ENCODE measurements around the gene CST1.
"Not testable (repeated sequence)": the region's sequence is repeated elsewhere in the genome, so short reads cannot be mapped to it uniquely, and the experiment has no call there.

Gene CST1

GRCh38 chr20:23747551-23747950, 3.2 kb downstream of the CST1 start:
- H3K4me1 ChIP-seq (ENCODE audit: insufficient read depth, low read length); H3K9me3 ChIP-seq (ENCODE audit: control insufficient read depth, insufficient read depth, low read length); H3K36me3 ChIP-seq (ENCODE audit: insufficient read depth, low read length); H3K9ac ChIP-seq (ENCODE audit: low read depth, low read length): not testable (repeated sequence)

- H3K9me3 ChIP-seq (ENCODE audit: control insufficient read depth, insufficient read depth, low read length); H3K9ac ChIP-seq (ENCODE audit: low read depth, low read length); H3K36me3 ChIP-seq (ENCODE audit: insufficient read depth, low read length); H3K4me1 ChIP-seq (ENCODE audit: insufficient read depth, low read length): not testable (repeated sequence)
These were observed 3.6 kb downstream of the CST1 start for GRCh38 chr20:23747092-23747491.

- Histone ChIP-seq H3K9ac (ENCODE audit: low read depth, low read length) (no peak overlapping the region), H3K4me1 (ENCODE audit: insufficient read depth, low read length) (no peaks in the 10 kb centered on the region), H3K36me3 (ENCODE audit: insufficient read depth, low read length) (no peaks in the 10 kb centered on the region)
These were observed 4.4 kb downstream of the CST1 start for GRCh38 chr20:23746321-23746720.

GRCh38 chr20:23745247-23745646, 5.5 kb downstream of the CST1 start:
- no peaks in the 10 kb centered on the region for H3K9me3 ChIP-seq (ENCODE audit: control insufficient read depth, insufficient read depth, low read length)
- H3K9ac ChIP-seq (ENCODE audit: low read depth, low read length): no peak overlapping the region
- H3K4me1 ChIP-seq (ENCODE audit: insufficient read depth, low read length): no peaks in the 10 kb centered on the region
- H3K36me3 ChIP-seq (ENCODE audit: insufficient read depth, low read length): no peaks in the 10 kb centered on the region

More at GRCh38 chr20:23746321-23746720, 4.4 kb downstream of the CST1 start:
- H3K9me3 ChIP-seq (ENCODE audit: control insufficient read depth, insufficient read depth, low read length): no peaks in the 10 kb centered on the region

- no peaks in the 10 kb centered on the region for H3K4me1 ChIP-seq (ENCODE audit: insufficient read depth, low read length)
- H3K36me3 ChIP-seq (ENCODE audit: insufficient read depth, low read length): no peaks in the 10 kb centered on the region
- H3K9ac ChIP-seq (ENCODE audit: low read depth, low read length): no peak overlapping the region
- H3K9me3 ChIP-seq (ENCODE audit: control insufficient read depth, insufficient read depth, low read length): no peaks in the 10 kb centered on the region
These were observed 5.9 kb downstream of the CST1 start for GRCh38 chr20:23744817-23745216.

GRCh38 chr20:23735391-23735790, 15.3 kb downstream of the CST1 start:
- not testable (repeated sequence) for H3K9ac ChIP-seq (ENCODE audit: low read depth, low read length); H3K9me3 ChIP-seq (ENCODE audit: control insufficient read depth, insufficient read depth, low read length); H3K36me3 ChIP-seq (ENCODE audit: insufficient read depth, low read length); H3K4me1 ChIP-seq (ENCODE audit: insufficient read depth, low read length)

GRCh38 chr20:23734949-23735348, 15.8 kb downstream of the CST1 start:
- not testable (repeated sequence) for H3K4me1 ChIP-seq (ENCODE audit: insufficient read depth, low read length); H3K36me3 ChIP-seq (ENCODE audit: insufficient read depth, low read length); H3K9me3 ChIP-seq (ENCODE audit: control insufficient read depth, insufficient read depth, low read length); H3K9ac ChIP-seq (ENCODE audit: low read depth, low read length)

GRCh38 chr20:23734440-23734839, 16.3 kb downstream of the CST1 start:
- not testable (repeated sequence) for H3K36me3 ChIP-seq (ENCODE audit: insufficient read depth, low read length); H3K9me3 ChIP-seq (ENCODE audit: control insufficient read depth, insufficient read depth, low read length); H3K9ac ChIP-seq (ENCODE audit: low read depth, low read length); H3K4me1 ChIP-seq (ENCODE audit: insufficient read depth, low read length)

GRCh38 chr20:23727016-23727415, 23.7 kb downstream of the CST1 start:
- H3K4me1 ChIP-seq (ENCODE audit: insufficient read depth, low read length): no peaks in the 10 kb centered on the region
- no peaks in the 10 kb centered on the region for H3K36me3 ChIP-seq (ENCODE audit: insufficient read depth, low read length)
- H3K9ac ChIP-seq (ENCODE audit: low read depth, low read length): no peak overlapping the region

GRCh38 chr20:23725102-23725501, 25.6 kb downstream of the CST1 start:
- Histone ChIP-seq H3K9ac (ENCODE audit: low read depth, low read length) (no peak overlapping the region), H3K4me1 (ENCODE audit: insufficient read depth, low read length) (no peaks in the 10 kb centered on the region), H3K36me3 (ENCODE audit: insufficient read depth, low read length) (no peaks in the 10 kb centered on the region), H3K9me3 (ENCODE audit: control insufficient read depth, insufficient read depth, low read length) (no peaks in the 10 kb centered on the region)

More at GRCh38 chr20:23727016-23727415, 23.7 kb downstream of the CST1 start:
- no peaks in the 10 kb centered on the region for H3K9me3 ChIP-seq (ENCODE audit: control insufficient read depth, insufficient read depth, low read length)

- H3K9me3 ChIP-seq (ENCODE audit: control insufficient read depth, insufficient read depth, low read length); H3K4me1 ChIP-seq (ENCODE audit: insufficient read depth, low read length); H3K36me3 ChIP-seq (ENCODE audit: insufficient read depth, low read length); H3K9ac ChIP-seq (ENCODE audit: low read depth, low read length): not testable (repeated sequence)
These were observed 27.0 kb downstream of the CST1 start for GRCh38 chr20:23723659-23724307.

- H3K36me3 ChIP-seq (ENCODE audit: insufficient read depth, low read length); H3K4me1 ChIP-seq (ENCODE audit: insufficient read depth, low read length); H3K9ac ChIP-seq (ENCODE audit: low read depth, low read length); H3K9me3 ChIP-seq (ENCODE audit: control insufficient read depth, insufficient read depth, low read length): not testable (repeated sequence)
These were observed 27.9 kb downstream of the CST1 start for GRCh38 chr20:23722851-23723250.

GRCh38 chr20:23721962-23722361, 28.8 kb downstream of the CST1 start:
- Histone ChIP-seq H3K36me3 (ENCODE audit: insufficient read depth, low read length) (no peaks in the 10 kb centered on the region), H3K9ac (ENCODE audit: low read depth, low read length) (no peak overlapping the region), H3K4me1 (ENCODE audit: insufficient read depth, low read length) (no peaks in the 10 kb centered on the region), H3K9me3 (ENCODE audit: control insufficient read depth, insufficient read depth, low read length) (no peaks in the 10 kb centered on the region)

- not testable (repeated sequence) for H3K36me3 ChIP-seq (ENCODE audit: insufficient read depth, low read length); H3K4me1 ChIP-seq (ENCODE audit: insufficient read depth, low read length); H3K9ac ChIP-seq (ENCODE audit: low read depth, low read length); H3K9me3 ChIP-seq (ENCODE audit: control insufficient read depth, insufficient read depth, low read length)
These were observed 31.4 kb downstream of the CST1 start for GRCh38 chr20:23719351-23719750.

GRCh38 chr20:23711778-23712177, 39.0 kb downstream of the CST1 start:
- H3K36me3 ChIP-seq (ENCODE audit: insufficient read depth, low read length); H3K9ac ChIP-seq (ENCODE audit: low read depth, low read length); H3K4me1 ChIP-seq (ENCODE audit: insufficient read depth, low read length); H3K9me3 ChIP-seq (ENCODE audit: control insufficient read depth, insufficient read depth, low read length): not testable (repeated sequence)

- H3K4me1 ChIP-seq (ENCODE audit: insufficient read depth, low read length): no peaks in the 10 kb centered on the region
- no peaks in the 10 kb centered on the region for H3K36me3 ChIP-seq (ENCODE audit: insufficient read depth, low read length)
- no peak overlapping the region for H3K9ac ChIP-seq (ENCODE audit: low read depth, low read length)
- no peaks in the 10 kb centered on the region for H3K9me3 ChIP-seq (ENCODE audit: control insufficient read depth, insufficient read depth, low read length)
These were observed 40.0 kb downstream of the CST1 start for GRCh38 chr20:23710771-23711170.

All from ES-I3 (cell line).